GM06990 (cell line): Measurements from ENCODE around the gene CLSTN2.

Experiments used
- DNase-seq: peaks from one replicate; pipeline ENCODE4 v3.0.0-alpha.2; 2011; ENCODE audit not compliant: insufficient read length; ENCODE audit errors: extremely low read depth
- H3K27me3 ChIP-seq: replicated peaks from 2 replicates; pipeline ENCODE4 v1.6.0; 2011; ENCODE audit warnings: low read length; ENCODE audit not compliant: control insufficient read depth, insufficient read depth
- H3K36me3 ChIP-seq: 2 replicates; pipeline ENCODE4 v1.5.1; 2011; ENCODE audit warnings: low read length; ENCODE audit not compliant: control insufficient read depth, insufficient read depth
- H3K4me3 ChIP-seq: replicated peaks from 2 replicates; pipeline ENCODE4 v1.5.1; 2011; ENCODE audit warnings: low read depth, mild to moderate bottlenecking, control low read depth, low read length
- CTCF ChIP-seq: IDR thresholded peaks from 2 replicates; pipeline ENCODE4 v1.5.1; 2011; ENCODE audit warnings: low read length, control low read depth, mild to moderate bottlenecking, inconsistent platforms; ENCODE audit not compliant: insufficient read depth, poor library complexity, severe bottlenecking

Gene CLSTN2

GRCh38 chr3:140472306-140473020 lies 537.5 kb downstream of the CLSTN2 start:
- Histone ChIP-seq H3K4me3 (no peak overlapping the region), H3K36me3 (no peaks in the 10 kb centered on the region), H3K27me3 (no peaks in the 10 kb centered on the region)
- DNase-seq = no peak
- TF ChIP-seq CTCF = no peak

- TF ChIP-seq CTCF = no peak
- H3K27me3 ChIP-seq = peaks cover 2% of the 10 kb centered on the region; the same call in 1 of the 2 replicates
- H3K36me3 ChIP-seq = no peaks in the 10 kb centered on the region
- DNase-seq = no peak
- H3K4me3 ChIP-seq = no peak overlapping the region
Measured at GRCh38 chr3:140487566-140487965, 552.6 kb downstream of the CLSTN2 start.

- TF ChIP-seq CTCF = no peak
- Histone ChIP-seq H3K4me3 (no peak overlapping the region), H3K27me3 (no peaks in the 10 kb centered on the region), H3K36me3 (no peaks in the 10 kb centered on the region)
- no peak for DNase-seq
Measured at GRCh38 chr3:140493271-140493670, 558.3 kb downstream of the CLSTN2 start.

DNA sequence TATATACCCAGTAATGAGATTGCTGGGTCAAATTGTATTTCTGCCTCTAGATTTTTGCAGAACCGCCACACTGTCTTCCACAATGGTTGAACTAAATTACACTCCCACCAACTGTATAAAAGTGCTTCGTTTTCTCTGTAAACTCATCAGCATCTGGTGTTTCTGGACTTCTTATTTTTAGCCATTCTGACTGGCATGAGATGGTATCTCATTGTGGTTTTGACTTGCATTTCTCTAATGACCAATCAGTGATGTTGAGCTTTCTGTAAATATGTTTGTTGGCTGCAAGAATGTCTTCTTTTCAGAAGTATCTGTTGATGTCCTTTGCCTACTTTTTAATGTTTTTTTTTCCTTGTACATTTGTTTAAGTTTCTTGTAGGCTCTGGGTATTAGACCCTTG lies 560.0 kb downstream of the CLSTN2 start:
- H3K36me3 ChIP-seq = no peaks in the 10 kb centered on the region
- no peak for TF ChIP-seq CTCF
- H3K4me3 ChIP-seq = no peak overlapping the region
- DNase-seq = no peak
- no peaks in the 10 kb centered on the region for H3K27me3 ChIP-seq

- Histone ChIP-seq H3K27me3 (no peaks in the 10 kb centered on the region), H3K36me3 (no peaks in the 10 kb centered on the region), H3K4me3 (no peak overlapping the region)
- no peak for DNase-seq
- no peak for TF ChIP-seq CTCF
Measured at GRCh38 chr3:140497331-140497730, 562.3 kb downstream of the CLSTN2 start.
